GM19468 (cell line): ENCODE measurements around the gene DYTN.
"Not testable (repeated sequence)": the region's sequence is repeated elsewhere in the genome, so short reads cannot be mapped to it uniquely, and the experiment has no call there.

Experiments used
- ATAC-seq: cut with Tn5 transposase; IDR thresholded peaks from one replicate; pipeline ENCODE4 v1.9.1; 2021; ENCODE audit warnings: mild to moderate bottlenecking, moderate library complexity, moderate number of reproducible peaks; ENCODE audit not compliant: unreplicated experiment; ENCODE audit errors: extremely low read depth

DYTN gene, protein sequence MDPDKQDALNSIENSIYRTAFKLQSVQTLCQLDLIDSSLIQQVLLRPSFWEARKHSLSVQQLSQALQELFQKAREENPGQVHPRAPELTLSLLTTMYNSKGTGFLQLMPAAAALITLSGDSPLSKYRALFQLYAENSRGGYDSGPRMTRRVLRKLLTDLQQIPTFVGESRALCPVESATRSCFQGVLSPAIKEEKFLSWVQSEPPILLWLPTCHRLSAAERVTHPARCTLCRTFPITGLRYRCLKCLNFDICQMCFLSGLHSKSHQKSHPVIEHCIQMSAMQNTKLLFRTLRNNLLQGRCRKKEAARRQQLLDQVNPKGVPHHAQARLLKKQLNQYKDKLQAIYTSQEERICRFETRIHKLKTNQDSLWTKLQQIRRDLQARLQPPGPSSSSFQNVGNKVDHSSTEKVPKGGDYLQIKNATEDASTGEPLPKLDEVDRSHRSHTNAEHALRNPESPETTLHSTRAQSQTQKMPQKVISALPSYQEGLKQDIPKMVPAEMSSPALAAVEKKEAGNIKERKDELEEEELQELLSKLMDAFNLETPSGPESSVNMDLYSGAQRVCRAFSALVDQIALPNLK

DNA sequence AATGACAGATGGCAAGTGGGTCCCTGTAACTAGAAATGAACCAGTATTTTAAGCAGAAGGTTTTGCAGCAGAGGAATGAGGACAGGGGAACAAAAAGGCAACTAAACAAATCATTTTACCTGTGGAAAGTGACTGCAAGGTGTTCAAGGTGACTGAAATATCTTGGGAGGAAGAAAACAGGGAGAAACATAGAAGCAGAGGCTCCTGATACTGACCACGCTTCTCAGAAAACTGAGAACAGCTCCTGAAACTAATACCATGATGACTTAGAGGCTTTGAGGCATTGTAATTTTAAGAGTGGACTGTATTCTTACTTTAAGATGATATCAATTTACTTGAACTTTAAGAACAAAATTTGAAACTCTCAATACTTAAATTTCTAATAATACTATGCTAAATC lies at the start of gene DYTN:
TSS of gene DYTN (minus strand) at position 101 of the 400 bp plus-strand sequence. CDS start 117 bp downstream, outside the sequence.
- ATAC-seq, result no peak

DNA sequence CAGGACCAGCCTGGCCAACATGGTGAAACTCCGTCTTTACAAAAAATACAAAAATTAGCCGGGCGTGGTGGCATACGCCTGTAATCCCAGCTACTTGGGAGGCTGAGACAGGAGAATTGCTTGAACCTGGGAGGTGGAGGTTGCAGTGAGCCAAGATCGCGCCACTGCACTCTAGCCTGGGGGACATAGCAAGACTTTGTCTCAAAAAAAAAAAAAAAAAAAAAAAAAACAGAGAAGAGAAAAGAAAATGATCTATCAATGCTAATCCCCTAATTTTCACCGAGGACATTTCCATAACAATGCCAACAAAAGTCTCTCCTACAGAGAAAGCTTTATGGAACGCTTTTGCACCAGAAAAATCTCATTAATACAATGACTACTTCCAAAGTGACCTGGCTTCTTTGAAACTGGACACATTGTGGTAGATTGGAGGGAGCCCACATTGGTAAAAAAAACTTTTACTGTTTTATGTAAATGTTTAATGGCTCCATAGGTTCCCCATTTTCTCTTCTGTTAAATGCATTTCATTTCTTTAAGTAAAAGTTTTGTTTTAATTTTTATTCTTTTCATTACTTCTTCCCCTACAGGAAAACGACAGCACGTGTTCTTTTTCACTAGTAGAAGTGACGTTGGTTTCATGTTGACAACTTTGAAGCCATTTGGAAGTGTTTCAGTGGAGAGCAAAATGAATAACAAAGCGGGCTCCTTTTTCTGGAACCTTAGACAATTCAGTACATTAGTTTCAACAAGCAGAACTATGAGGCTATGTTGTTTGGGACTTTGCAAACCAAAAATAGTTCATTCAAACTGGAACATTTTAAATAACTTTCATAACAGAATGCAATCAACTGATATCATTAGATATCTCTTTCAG lies 48.1 kb upstream of the DYTN start:
- ATAC-seq, result no peak

DNA sequence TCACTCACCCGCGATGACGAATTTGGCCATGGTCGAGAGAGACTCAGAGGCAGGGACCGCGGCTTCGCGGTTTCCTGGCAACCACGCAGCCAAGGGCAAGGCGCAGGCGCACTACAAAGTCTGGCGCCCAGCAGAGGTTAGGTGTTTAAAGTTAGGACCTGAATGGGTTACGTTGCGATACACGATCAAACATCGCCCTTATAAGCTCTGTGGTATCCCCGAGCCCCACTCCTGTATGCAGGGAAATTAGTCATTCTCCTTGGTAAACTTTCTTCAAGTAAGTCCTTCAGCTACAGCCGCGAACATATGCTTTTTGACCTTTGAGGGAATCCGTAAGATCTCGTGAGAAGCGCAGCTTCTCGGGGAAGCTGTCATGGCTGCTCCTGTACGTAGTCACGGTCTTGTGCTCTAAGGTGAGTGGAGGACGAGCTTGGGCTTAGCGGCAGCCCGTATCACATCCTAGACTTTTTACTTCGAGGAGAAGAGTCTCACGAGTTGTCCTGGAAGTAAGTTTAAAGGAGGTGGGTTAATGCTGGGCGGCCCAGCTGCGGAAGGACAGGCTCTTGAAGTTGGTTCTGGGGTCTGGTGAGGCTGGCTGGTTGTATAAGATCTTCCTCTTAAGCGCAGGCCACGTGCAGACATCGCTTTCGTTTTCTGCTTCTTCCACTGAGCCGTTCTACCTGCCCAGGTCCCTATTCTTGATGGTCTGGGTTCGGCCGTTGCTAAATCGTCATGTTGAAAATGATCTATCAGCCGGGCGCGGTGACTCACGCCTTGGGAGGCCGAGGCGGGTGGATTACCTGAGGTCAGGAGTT lies 47.3 kb upstream of the DYTN start, which contains the start of the genes FASTKD2 and MDH1B:
TSS of gene FASTKD2 (plus strand) at position 365 of the 815 bp plus-strand sequence. CDS start 1,088 bp downstream, outside the sequence.
TSS of gene MDH1B (minus strand) at position 87 of the 815 bp plus-strand sequence. CDS start at position 30, 57 bp downstream.
- peak; percentile 94 for ATAC-seq

DNA sequence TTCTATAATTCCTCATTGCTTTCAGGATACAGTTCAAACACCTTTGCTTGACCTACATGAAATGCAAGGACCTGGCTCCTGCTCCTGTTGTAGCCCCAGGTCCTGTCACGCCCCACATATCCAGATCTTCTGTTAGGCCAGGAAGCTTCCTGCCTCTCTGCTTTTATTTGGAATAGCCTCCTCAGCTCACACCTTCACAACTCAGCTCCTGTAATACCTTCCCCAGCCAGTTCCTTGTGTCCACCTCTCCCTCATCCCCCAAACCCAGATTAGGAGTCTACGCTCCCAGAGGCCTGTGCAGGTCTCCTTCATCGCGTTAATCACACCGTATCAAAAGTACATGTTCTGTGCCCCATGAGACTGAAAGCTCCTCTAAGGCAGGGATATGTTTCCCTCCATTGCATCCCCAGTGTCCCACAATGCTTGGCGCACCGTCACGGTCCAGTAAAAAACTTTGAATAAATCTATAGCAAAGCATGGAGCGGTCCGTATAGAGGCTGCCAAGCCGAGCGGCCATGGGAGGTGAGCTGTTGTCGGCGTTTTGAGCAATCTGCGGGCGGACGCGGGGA lies 46.6 kb upstream of the DYTN start:
- no peak for ATAC-seq

DNA sequence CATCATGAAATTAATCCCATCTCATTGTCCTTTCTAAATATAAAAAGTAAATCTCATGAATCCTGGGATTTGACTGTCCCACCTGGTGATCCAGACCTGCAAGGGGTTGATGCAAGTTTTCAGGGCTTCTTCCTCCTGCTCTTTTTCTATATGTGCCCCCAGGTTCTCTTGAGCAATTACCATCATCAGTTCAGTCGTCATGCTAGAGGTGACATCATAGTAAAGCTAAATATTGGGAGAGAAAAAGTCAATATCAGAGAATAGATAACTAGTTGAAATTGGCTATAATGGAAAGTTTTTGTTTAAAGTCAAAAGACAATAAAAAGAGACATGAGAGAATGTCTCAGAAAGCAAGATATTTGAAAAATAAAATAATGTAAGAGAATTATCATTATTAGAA lies 38.6 kb upstream of the DYTN start:
- no peak for ATAC-seq

DNA sequence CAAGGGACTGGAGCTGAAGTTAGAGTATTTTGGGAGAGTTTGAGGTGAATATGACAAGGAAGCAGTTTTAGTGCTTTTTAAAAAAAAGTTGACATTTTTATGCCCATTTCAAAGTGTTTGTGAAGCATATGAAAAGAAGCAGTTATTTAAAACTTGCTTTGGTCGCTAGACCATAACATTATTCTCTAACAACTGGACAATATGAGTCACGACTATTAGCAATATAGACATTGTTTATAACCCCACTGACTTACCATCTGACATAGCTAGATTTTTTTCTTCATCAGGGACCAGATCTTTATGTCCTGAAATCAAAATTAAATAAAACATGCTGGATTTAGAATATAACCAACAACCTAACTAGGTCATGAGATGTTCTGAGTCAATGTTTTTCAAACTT lies 22.6 kb upstream of the DYTN start:
- ATAC-seq, result no peak

DNA sequence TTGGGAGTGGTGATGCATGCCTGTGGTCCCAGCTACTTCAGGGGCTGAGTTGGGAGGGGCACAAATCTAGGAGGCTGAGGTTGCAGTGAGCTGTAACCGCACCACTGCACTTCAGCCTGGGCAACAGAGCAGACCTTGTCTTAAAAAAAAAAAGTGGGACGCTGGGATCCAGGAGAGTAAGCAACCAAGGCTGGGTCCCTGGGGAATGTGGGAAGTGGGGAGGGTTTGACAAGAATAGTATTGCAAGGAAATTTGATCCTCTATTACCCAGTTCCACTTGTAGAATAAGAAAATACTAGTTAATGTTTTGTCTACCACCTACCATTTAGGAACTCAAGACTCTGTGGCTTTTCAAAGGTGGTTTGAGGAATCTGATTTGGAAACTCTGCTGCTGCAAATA lies 21.1 kb upstream of the DYTN start:
- ATAC-seq, result no peak

DNA sequence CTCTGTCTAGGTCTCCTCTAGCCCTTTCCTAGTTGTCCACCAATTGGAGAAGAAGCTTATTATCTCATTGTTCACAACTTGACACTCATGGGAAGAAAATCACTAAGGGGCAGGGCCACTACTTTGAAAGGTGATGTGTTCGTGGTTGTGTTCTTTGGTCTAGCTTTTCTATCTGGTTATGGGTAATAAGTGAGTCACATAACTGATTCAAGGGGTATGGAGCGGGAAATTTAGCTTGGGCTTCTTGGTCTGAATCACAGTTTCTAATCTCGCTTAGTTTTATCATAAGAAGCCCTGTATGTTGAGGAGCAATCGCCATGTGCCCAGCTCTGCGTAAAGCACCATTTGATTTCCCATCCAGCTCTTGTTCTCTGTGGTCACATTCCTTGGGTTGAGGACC lies 18.7 kb upstream of the DYTN start:
- no peak for ATAC-seq

DNA sequence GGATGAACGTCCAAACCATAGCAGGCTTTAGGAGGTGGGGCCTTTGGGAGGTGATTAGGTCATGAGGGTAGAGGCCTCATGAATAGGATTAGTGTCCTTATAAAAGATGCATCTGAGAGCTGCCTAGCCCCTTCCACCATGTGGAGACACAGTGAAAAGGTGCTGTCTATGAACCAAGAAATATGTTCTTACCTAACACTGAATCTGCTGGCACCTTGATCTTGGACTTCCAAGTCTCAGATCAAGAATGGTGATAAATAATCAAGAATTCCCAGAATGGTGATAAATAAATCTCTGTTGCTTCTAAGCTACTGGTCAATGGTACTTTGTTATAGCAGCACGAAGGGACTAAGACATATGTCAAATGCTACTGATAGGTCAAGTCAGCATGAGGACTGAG lies 15.1 kb upstream of the DYTN start:
- no peak for ATAC-seq

DNA sequence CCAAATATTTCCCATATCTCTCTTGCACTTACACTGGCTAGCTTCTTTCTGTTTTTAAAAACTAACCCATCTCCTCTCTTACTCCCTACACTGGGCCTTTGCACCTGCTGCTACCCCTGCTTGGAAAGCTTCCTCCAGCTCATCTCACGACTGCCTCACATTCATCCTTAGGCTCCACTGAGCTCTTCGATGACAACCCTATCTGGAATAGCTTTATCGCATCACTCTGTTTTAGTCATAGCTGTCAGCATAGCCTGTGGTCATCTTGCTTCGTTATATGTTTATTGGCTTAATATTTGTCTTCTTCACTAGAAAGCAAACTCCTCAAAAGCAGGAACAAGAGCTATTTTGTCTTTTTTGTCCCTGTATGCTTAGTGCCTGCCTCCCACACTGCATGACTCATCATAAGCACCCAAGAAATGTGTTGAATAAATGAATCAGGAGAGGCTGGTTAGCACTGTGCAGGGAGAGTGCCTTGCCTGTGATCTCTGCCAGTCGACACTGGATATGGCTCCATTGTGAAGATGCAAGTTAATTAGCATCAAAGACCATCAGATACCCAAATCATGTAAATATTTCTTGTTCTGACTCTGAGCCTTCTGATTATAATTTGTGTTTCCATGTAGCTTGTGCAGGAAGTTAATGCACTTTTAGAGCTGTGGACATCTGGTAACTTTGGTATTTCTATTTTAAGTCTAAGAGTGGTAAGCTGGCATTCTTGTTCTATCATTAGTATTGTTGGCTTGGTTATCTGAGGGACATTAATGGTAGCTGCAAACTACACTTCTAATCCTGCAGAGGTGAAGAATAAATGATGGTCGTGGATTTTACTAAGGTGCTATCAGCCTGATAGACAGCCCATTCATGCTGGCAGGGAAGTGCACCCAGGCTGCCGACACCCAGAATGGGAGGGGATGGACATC lies 10.3 kb upstream of the DYTN start:
- no peak for ATAC-seq

DNA sequence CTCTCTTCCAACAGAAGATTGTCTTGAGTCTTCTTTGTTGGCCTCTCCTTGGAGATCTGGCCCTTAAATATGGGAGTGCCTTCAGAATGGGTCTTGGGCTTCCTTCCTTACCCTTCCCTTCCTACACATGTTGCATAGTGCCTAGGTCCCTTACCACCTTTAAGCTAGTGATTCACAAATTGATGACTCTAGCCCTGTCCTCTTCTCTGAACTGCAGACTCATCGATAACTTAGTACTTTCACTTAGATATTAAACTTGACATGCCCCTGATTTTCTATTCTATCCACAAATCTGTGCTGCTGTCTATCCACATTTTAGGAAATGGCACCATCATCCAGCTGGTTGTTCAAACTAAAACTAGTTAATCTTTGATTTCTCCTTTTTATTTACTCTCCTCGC lies 9.1 kb upstream of the DYTN start:
- no peak for ATAC-seq

DNA sequence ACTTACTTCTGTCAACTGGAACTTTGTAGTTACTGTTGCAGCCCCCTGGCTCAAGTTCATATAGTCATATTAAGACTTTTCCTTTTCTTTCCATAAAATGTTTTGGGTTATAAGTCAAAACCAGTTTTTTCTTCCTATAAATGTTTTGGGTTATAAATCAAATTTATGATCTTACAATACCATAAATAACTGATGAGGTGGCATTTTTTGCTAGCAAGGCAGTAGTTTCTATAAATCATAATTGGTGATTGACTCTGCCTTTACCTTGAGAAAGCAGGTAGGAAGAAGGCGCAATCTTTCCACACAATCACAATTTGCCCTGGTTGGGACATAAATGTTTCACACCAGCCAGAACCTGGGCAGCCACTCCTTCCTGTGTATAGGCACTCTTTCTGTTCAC lies 5.1 kb upstream of the DYTN start:
- no peak for ATAC-seq

DNA sequence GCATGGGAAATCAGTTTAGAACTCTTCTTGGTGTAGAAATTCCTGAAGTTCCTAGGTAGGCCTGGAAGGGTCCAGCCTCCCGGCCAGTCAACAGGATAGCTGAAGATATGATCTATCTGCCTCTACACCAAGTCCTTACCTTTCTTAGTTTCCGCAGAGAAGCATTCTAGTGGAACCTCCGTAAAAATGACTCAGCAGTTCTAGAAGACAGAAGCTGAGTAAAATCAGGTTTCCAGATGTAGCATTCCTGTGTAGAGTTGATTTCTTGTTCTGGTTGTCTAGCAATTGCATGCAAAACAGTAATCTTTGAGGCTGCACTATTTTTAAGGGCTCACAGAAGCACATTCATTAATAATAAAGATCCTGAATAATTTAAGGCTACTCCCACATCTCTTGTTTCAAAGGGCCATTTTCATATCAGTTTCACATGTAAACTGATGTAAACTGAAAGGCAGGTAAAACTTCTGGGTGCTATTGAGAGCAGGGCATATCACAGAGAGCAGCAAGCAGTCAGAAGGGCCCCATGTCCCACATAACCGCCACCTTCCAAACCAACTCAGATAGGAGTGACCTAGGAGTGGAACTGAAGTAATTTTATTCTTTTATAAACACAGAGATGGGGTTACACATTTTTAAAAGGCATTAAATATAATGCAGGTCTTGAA lies 3.2 kb upstream of the DYTN start:
- peak; percentile 40 for ATAC-seq

DNA sequence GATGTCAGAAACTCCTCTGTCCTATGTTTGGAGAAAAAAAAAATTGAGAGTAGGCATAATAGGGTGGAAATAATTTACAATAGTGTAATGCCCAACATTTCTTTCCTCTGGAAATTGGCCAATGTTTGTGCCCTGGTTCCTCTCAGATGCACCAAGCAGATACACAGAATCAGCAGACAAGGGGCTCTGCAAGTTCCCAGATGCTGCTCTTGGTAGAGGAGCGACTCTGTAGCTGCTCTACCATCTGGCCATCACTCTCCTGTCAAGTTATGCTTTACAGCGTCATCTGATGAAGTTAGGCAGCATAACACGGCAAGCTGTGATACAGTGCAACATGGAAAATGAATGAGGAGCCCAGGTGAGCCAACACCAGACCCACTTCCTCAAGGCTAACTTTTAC lies 1.6 kb downstream of the DYTN start:
- no peak for ATAC-seq

DNA sequence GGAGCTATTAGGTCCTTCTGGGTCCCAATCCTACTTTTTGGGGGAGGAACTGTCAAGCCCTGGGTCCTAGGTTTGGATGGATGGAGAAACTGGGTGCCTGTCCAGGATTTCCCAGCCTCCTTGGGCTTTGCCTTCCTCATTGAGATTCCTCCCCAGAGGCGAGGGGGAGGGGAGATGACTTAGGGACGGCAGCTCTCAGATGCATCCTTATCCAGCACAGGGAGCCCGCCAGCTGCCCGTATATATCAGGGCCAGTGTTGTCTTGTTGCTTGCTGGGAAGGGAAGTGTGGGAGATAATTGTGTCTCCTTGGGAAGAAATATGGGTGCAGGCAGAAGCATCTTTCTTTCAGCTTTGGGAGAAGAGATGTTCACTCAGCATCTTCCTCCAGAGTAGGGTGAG lies 3.0 kb downstream of the DYTN start:
- not testable (repeated sequence) for ATAC-seq

DNA sequence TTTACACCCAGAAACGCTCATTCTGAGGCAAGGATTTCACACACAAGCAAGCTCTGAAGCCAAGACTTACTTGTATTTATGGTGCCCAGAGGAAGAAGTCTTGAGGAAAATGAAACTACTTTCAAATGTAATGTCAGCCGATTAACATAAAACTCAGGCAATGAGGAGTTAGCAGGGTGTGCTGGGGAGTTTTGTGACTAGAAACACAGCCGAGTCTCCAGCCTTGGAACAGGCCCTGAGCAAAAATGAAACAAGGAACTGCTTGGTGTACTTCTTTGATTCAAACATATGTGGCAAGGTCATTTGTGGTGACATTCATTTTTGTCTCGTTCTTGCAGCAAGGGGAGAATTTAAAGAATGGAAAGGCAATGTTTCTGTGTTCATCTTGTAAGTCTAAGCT lies 4.5 kb downstream of the DYTN start:
- no peak for ATAC-seq

DNA sequence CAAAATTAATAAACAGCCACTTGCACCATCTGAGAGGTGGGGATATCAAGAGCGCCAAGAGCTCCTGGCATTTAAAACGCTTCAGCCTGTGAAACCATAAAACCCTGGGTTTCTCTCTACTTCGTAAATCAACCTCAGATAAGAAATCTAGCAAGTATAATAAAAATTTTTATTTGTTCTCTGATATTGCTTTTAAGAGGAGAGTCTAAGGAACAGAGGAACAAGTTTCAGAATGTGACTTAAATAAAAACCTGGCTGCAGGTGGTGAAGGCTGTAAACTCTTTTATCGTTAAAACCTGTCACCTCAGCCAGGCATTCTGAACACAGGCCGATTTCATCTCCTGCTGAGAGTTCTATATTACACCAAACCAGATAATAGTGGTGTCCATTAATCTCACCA lies 9.9 kb downstream of the DYTN start:
- no peak for ATAC-seq

DNA sequence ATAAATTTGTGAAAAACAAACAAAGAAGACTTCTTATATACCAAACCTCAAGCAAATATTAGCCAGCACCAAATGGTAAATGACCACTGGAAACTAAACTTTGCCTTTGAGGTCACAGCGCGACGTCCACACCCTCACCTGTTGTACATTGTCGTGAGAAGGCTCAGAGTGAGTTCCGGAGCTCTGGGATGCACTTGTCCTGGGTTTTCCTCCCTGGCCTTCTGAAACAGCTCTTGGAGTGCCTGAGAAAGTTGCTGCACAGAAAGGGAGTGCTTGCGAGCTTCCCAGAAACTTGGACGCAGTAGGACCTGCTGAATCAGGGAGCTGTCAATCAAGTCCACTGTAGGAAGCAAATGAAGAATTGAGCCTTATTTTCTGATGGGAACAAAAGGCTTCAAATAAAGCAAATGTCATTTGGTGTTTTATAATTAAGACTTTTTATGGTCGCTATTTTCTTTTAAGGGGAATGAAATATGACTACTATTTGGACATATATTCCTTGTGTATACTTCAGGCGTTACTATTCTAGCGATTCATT lies 11.0 kb downstream of the DYTN start:
- no peak for ATAC-seq
